B cell (primary cell): Measurements from ENCODE around the gene CDRT4.

ENCODE experiments used
- CTCF ChIP-seq: fragments of 200-600 bp; IDR thresholded peaks from one replicate; pipeline ENCODE4 v1.8.0; 2022; ENCODE audit warnings: antibody characterized with exemption, mild to moderate bottlenecking
- EZH2 ChIP-seq: IDR thresholded peaks from 2 replicates; pipeline ENCODE4 v1.6.1; 2012; ENCODE audit warnings: borderline replicate concordance, low read depth, mild to moderate bottlenecking, moderate library complexity, low read length; ENCODE audit not compliant: insufficient read depth, poor library complexity, severe bottlenecking

DNA sequence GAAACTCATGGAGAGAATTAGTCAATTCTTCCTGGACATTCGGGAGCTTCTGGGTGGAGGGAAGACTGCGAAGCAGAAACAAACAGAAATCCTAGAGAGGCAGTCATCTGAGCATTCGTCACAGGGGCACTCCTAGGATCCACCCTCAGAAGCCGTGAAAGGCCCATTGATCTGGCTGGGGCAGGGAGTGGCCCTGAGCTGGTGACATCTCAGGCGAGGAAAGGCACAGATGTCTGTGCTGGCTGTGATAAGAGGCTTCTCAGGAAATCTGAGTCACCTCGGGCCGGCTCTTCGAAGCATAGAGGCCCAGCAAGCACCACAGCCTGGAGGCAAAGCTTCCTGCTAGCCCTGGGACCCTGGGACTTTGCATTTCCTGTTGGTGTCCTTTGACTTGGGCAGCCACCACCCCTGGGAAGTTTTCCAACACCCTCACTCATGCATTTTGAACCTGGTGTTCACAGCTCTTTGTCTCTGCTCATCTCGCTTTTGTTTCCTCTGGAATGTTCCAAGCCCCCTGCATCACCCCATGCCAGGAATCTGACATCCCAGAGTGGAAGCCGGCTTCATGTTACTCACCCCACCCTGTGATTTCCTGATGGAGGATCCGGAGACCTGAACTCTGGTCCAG lies 23.3 kb upstream of the CDRT4 start:
- TF ChIP-seq CTCF (no peak), EZH2 (no peak)
